Hematopoietic multipotent progenitor cell treated with erythropoietin and hydrocortisone succinate and interleukin-3 and kit ligand, for 17 days (in vitro differentiated cells): ENCODE data around the gene IL1RAPL1.

Experiments used
- DNase-seq: peaks from one replicate; pipeline ENCODE4 v3.0.0-alpha.2; 2015; ENCODE audit warnings: low spot score

The IL1RAPL1 gene

DNA sequence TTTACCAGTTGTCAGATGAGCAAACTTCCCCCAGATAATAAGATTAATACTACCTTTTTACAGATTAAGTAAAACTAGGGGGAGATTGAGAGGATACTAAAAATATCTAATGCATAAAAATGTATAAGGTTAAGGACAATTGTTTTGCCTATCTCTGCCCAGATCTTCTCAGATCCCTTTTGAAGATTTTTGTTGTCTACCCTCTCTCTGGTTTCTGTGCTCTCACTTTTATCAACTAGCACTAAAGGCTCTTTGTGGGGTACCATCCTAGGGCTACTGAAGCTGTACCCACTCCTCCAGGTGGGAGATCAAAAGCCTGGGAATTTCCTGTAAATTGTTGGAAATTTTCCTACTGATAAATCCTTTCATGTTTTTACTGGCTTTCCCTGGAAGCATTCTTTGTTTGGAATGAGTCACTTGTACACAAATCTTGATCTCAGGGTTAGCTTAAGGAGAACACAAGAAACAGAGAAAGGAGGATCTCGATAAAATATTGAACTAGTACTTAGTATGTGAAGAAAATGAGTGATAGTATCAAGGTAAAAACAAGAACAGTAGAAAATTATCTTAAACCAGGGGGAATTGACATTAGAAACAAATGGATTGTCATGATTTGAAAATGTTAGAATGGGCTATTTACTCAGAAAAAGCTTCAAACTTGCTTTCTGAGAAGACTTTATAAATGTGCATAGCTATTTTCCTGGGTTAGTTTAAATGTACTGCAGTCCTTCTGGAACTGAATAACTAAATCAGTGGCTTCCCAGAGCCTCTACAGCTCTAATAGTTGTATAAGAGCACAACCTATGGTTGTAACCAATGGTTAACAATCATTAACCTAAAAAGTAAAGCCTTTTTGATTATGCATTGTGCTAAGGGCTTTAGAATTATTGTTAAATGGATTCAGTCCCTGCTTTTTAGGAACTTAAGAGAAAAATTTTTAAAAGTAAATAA lies 948.2 kb downstream of the IL1RAPL1 start:
- no peak for DNase-seq

DNA sequence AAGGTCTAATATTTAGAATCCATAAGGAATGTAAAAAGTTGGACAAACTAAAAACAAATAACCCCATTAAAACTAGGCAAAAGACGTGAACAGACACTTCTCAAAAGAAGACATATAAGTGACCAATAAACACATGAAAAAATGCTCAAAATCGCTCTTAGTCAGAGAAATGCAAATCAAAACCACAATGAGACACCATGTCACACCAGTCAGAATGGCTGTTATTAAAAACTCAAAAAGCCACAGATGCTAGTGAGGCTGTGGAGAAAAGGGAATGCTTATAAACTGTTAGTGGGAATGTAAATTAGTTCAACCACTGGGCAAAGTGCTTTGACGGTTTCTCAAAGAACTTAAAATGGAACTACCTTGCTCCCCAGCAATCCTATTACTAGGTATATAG lies 953.8 kb downstream of the IL1RAPL1 start:
- no peak for DNase-seq

DNA sequence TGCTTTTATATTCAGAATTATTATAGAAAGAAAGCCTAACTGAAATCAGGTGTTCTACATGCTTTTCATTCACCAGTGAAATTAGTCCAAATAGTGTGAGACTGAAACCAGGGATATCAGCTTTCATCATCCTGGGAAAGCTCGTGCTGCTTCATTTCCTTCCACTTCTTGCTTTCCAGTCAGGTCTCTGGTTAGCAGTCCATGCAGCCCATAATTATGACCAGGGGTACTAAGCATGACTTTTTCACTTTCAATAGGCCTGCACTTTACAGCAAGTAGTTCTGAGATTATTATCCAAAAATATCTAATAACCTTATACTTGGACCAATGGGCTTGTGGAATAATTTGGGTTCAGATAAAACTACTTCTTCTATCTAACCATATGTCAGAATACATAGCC lies 954.9 kb downstream of the IL1RAPL1 start:
- no peak for DNase-seq

DNA sequence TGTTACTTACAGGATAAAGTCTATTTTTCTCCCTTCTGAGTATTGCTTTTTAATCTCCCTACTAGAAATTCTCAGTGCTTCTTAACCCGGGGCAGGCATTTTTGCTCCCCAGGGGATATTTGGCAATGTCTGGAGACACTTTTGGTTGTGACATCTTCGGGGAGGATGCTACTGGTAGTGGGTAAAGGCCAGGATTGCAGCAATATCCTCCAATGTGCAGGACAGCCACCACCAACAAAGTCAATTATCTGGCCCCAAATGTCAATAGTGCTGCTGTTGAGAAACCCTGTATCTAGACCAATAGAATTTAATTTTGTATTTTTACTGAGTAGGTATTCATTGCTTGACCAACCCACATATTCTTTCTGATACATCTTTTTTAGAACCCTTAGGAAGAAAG lies 958.6 kb downstream of the IL1RAPL1 start:
- no peak for DNase-seq

DNA sequence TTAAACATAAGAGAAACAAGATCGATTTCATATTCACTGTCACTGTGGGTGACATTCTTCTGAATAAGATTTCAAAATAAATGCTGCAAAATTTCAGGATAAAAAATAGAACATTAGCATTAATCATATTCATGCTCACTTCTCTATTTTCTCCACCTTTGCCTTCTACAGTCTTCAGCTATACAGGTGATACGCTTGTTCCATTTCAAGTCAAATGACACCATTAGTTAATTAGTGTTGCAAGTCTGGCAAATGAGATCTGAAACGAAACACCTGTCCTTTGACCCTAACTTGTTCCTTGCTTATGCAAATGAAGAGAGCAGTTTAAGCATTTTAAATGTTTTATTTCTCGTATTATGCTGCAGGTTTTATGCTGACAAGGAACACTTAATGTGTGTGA lies 960.6 kb downstream of the IL1RAPL1 start:
- DNase-seq = no peak

DNA sequence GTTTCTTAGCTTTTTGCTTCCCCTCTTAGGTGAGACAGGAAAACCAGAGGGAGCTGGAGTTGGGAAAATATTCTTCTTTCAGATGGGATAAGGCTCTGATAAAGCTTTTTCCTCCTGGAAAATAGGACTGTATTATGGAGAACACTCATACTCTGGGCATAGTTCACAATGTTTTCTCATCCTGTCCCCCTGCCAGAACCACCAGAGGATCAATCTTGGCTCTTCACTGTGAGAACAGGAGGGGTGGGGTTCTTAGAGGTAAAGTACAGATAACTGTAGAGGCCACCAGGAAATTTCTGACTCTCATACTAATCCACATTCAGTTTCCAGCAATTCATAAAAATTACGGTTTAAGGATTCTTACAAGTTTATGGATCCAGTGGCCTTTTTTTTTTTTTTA lies 966.3 kb downstream of the IL1RAPL1 start:
- no peak for DNase-seq

DNA sequence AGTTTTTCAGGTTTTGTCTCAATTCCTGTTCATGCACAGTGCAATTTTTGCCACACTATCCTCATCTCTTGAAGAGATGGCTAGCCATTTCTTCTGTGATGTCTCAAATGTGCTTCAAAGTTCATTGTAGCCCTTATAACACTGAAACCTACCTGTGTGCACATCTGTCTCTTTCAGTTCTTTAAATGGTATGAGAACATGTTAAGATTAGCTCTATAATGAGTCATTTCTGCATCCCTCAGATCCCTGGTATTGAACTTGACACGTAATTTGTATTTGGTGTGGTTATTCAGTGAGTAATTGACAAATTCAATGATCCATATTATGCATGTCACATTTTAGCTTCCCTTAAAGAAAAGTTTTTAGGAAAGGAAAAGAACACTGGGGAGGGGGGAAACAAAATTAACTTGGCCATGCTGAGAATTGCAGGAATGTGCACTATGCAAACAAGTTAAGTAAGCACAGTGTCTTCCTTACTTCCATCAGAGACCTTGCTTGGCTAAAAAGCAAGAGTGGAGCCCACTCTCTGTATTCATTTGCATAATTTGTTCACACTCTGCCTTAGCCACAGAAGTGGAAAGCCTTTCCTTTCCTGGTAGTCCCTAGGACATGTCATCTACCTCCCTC lies 968.3 kb downstream of the IL1RAPL1 start:
- no peak for DNase-seq

DNA sequence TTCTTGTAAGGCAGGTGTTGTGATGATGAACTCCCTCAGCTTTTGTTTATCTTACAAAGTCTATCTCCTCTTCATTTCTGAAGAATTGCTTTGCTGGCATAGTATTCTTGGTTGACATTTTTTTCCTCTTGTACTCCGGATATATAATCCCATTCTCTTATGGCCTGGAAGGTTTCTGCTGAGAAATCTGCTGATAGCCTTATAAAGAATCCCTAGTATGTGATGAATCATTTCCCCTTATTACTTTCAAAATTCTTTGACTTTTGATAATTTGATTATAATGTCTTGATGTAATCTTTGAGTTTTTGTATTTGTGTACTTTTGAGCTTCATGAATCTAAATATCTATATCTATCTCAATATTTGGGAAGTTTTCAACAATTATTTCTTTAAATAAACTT lies 972.8 kb downstream of the IL1RAPL1 start:
- no peak for DNase-seq

DNA sequence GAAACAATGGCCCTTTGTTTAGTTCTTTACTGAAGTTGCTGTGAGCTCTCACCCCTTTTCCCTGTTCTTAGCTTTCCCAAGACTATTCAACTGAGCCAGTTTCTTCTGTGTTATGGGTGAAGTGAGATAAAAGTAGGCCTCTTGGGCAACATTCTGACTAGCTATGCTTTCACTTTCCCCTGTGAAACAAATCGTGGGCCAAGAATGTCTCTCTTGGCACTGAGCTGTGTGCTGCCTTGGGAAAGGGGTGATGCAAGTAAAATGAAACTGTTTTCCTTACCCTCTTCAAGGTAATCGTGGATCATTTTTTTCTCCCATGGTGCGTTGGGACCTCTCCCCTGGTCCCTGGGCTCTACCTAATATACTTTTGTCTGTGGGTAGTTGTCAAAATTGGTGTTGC lies 974.2 kb downstream of the IL1RAPL1 start:
- DNase-seq = no peak

DNA sequence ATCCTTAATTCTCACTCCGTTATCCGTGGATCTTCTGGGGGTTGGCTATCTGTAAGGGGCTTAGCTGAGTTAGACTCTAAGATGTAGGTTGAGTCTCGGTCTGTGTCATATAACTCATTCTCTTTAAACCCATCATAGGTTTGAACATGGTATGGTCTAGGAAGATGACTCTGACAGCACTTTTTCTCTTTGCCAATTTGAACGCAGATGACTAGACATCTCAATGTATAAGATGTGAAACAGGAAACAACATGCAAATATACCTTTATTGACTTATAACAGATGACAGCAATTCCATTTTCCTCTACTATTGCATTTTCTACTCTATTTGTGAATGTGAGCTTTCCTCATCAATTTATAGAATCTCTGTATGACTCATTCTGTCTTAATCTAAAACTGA lies 993.3 kb downstream of the IL1RAPL1 start:
- DNase-seq = no peak

DNA sequence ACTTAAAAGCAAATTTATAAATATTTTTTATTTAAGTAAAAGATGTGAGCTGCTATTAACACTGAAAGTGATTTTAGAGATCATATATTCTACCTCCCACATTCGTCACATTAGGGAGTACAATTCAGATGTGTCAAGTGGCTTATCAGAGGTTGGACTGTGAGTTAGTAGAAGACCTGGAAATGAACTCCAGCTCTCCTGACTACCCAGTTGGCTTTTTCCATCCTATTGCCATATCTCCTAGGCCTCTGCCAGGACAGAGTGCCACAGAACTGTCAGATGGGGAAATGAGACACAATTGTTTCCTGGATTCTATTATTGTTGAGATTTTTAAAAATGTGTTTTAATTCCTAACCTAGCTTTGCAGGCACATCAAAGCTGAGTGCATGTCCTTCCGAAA lies 994.0 kb downstream of the IL1RAPL1 start:
- no peak for DNase-seq

DNA sequence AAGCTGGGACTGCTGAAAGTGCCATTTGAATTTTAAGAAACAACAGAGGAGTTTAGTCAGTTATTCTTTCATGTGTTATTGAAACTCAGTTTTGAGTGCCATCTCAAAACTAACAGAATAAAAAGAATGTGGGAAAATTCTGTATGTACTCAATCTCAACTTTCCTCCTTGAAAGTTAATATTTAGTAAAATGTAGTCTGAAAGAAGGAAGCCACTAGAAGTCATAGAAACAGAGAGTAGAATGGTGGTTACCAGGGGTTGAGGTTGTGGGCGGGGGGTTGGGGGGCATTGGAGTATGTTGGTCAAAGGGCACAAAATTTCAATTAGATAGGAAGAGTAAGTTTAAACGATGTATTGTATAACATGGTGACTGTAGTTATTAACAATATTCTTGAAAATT lies 999.9 kb downstream of the IL1RAPL1 start:
- DNase-seq = no peak

DNA sequence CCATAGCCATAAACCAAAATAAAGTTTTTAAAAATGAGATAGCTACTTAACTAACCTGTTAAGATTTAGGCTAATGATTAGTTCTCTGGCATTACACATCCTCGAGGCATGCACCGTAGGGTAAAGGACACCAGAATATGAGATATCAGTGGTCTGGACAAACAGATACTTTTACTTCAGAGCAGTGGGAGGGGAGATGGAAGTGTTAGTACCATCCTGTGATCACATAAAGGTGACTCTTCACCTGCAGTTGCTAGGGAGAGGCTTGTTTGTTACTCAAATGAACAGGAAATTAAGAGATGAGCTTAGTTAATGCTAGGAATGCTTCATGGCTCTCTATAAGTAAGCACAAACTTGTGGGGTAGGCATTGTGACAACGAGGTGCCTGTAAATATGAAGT lies 1003.7 kb downstream of the IL1RAPL1 start:
- DNase-seq = no peak

DNA sequence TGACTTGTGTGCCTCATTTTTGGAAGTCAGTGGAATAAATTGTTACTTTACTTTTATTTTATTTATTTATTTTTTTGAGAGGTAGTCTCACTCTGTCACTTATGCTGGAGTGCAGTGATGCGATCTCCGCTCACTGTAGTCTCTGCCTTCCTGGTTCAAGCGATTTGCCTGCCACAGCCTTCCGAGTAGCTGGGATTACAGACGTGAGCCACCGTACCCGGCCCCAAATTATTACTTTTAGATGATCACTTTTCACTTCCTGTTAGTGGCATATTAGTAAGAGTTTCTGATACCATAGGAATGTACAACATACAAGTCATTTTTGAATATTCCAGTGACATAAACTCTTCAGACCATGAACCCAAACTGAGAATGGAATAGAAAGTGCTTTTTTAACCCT lies 1017.1 kb downstream of the IL1RAPL1 start:
- no peak for DNase-seq

DNA sequence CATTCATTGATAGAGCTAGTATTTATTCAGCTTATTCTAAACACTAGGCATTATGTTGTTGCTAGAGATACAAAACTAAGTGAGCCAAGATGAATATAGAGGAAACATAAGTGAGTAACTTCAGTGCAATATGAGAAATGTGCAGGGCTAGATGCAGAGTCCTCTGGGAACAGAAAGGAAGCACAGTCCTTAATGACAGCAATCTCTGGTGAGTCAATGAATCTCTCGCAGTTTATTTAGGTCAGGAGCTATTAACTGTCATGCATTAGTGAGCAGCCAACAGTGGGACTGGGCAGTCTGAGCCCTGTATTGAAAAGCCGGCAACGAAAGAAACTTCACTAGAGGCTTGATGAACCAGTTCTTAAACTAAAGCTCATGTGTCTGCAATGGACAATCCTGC lies 1030.0 kb downstream of the IL1RAPL1 start:
- DNase-seq = no peak

DNA sequence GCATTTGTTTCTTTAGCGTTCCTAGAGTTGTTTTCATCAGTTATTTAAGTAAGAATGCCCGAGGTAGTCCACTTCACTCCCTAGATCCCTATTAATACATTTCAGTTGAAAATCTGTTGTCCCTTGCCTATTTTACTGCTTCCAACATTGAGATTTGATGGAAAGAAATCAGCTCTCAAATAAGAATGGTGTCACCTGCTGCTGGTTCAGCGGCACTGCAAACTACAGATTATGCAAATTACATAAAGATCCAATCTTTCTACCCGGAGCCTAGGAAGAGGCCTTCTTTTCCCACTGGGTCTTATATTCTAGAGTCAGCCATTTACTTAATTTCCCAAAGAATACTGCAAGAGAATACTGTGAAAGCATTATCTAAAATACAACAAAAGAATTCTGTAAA lies 1030.5 kb downstream of the IL1RAPL1 start:
- no peak for DNase-seq

DNA sequence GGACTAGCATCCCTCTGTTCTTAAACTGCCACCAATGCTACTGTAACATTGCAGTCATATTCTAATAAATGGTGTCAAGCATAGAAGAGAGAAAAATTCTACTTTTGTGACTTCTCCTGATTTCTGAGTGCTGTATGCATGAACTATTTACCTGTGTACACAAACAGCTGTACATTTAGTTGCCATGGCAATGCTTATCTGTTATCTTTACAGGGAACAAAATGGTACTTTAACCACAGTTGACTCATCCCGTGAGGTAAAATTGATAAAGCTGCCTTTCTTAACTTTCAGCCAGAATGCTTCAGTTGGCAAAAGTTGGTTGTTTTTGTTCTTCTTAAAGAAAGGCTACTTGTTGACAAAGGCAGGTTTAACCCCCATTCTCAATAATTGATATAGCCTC lies 1040.6 kb downstream of the IL1RAPL1 start:
- no peak for DNase-seq

DNA sequence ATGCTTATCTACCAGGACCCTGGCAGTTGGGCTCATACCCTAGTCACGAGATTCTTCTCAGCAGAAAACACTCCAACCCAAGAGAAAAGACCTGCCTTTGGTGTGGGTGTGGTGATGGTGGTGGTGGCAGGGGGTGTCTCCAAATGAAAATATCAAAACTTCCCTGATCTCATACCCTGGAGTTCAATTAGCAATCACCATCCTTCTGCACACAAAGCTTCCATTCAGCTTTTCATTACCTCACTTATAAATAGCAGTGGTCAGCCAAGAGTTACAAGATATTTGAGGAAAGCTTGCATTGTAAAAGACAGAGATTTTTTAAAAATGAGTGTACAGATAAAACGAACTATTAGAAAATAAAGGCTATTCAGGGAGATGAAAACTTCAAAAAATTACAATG lies 1047.3 kb downstream of the IL1RAPL1 start:
- no peak for DNase-seq

DNA sequence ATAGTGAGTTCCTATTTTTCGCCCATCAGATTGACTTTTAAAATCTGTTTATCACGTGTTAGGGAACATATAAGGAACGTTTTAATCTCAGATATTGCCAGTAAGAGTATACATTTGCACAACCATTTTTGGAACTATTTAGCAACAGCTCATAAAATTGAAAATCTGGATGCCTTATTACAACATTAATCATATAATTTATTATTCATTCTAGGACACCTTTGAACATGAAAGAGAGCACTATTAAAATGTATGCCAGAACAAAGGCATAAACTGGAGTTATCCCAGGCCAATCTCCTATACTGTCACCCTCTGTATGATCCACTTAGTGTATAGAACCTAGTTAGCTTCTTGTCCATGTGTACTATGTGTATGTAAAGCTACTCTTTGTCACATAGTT lies 1049.1 kb downstream of the IL1RAPL1 start:
- no peak for DNase-seq

DNA sequence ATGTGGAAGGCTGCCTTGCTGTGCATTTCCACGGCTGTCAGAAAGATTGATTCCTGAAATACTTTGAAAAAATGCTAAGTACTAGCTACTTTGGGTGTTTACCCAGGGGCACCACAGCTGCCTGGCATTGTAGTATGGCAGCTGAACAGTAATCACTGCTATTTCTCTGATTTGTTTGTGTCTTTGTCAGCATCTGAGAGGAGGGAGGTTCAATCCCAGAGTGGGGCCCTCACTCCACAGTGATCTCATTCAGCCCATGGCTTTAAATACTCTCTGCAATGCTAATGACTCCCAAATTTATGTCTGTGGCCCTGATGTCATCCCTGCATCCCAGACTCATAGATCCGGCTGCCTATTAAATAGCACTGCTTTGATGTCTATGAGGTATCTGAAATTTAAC lies 1052.9 kb downstream of the IL1RAPL1 start:
- no peak for DNase-seq

DNA sequence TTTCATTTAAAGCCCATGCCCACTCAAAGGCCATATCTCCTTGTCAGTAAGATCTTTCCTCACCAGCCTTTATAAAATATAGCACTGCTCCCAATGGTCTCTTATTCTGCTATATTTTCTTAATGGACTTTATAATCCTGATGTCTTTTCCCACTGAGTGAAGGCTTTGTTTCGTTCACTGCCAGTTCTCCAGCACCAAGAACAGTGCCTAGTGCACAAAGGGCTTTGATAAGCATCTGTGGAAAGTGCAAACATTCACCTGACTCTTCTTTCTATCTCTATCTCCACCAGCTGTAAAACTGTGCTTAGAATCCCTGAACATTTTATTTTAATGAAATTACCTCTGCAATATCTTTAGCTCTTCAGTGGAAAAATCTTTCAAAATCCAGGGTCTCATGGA lies 1054.2 kb downstream of the IL1RAPL1 start:
- DNase-seq = no peak

DNA sequence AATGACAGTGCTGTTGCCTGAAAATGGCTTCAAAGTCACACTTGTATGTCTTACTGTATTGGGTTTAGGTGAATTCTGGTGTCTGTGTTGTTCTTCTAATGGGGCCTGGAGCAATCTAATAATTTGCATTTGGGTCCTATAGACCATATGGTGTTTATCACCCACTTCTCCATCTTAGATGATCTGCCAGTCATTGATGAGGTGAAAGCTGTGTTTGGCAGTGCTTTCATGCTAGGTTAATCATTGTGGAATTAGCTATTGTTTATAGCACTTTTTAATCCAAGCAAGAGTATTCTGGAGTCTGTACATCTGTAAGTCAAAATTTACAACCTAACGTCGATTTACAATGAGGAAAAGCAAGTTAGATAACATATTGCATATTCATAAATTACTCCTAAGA lies 1055.9 kb downstream of the IL1RAPL1 start:
- DNase-seq = no peak

DNA sequence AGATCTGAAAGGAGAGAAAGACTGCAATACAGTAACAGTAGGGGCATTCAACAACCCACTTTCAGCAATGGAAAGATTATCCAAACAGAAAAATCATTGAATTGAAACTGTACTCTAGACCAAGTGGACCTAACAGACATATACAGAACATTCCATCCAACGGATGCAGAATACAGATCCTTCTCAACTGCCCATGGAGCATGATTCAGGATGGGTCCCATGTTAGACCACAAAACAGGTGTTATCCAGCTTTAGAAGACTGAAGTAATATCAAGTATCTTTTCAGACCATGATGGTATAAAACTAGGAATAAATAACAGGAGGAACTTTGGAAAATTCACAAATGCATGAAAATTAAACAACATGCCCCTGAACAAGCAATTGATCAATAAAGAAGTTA lies 1060.9 kb downstream of the IL1RAPL1 start:
- no peak for DNase-seq

DNA sequence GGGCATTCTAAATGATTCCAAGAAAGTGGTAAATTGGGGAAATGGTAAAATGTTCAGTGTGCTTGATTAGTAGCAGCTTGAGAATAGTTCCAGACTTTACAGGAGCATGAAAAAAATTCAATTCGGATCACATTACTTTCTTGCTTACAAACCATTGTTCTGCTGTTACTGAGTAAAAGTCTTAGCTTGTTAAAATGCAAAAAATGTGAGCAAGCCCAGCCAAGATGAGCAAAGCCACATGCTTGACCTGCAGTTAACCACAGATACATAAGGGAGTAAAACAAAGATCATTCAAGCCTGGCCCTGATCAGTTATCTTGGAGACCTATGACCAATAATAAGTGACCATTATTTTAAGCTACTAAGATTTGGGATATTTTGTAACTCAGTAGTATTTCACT lies 1065.2 kb downstream of the IL1RAPL1 start:
- DNase-seq = no peak
